Hepatocyte (in vitro differentiated cells): Measurements from ENCODE around the gene ULK1. TPM values are rescaled to one million over a fixed set of nuclear protein-coding genes. Genes with fewer than 3 reads are reported as not detected.

Experiments used
- DNase-seq: peaks from one replicate; pipeline ENCODE4 v3.0.0-alpha.2; 2016; ENCODE audit warnings: low spot score
- H2AFZ ChIP-seq: fragments of 200-600 bp; sonication (generic); 2 replicates; pipeline ENCODE4 v1.6.0; 2016; ENCODE audit warnings: antibody characterized with exemption, mild to moderate bottlenecking
- H3K27ac ChIP-seq: fragments of 200-600 bp; sonication (generic); 2 replicates; pipeline ENCODE4 v1.5.1; 2016; ENCODE audit warnings: mild to moderate bottlenecking
- H3K27me3 ChIP-seq: fragments of 200-600 bp; sonication (generic); 2 replicates; pipeline ENCODE4 v1.6.1; 2016
- H3K36me3 ChIP-seq: fragments of 200-600 bp; sonication (generic); replicated peaks from 2 replicates; pipeline ENCODE4 v1.5.1; 2016; ENCODE audit warnings: low read depth; ENCODE audit not compliant: insufficient read depth
- H3K4me1 ChIP-seq: fragments of 200-600 bp; sonication (generic); 2 replicates; pipeline ENCODE4 v1.5.1; 2016; ENCODE audit warnings: mild to moderate bottlenecking, moderate library complexity; ENCODE audit not compliant: insufficient read depth
- H3K4me2 ChIP-seq: fragments of 200-600 bp; sonication (generic); 2 replicates; pipeline ENCODE4 v1.6.0; 2016
- H3K4me3 ChIP-seq: fragments of 200-600 bp; sonication (generic); 2 replicates; pipeline ENCODE4 v1.5.1; 2016; ENCODE audit warnings: mild to moderate bottlenecking
- H3K79me2 ChIP-seq: fragments of 200-600 bp; sonication (generic); 2 replicates; pipeline ENCODE4 v1.6.0; 2017; ENCODE audit warnings: mild to moderate bottlenecking
- H3K9me2 ChIP-seq: fragments of 200-600 bp; sonication (generic); replicated peaks from 2 replicates; pipeline ENCODE4 v1.6.0; 2017; ENCODE audit warnings: mild to moderate bottlenecking; ENCODE audit not compliant: insufficient read depth
- H3K9me3 ChIP-seq: fragments of 200-600 bp; sonication (generic); 2 replicates; pipeline ENCODE4 v1.5.1; 2016; ENCODE audit warnings: low read depth, mild to moderate bottlenecking
- H4K20me1 ChIP-seq: fragments of 200-600 bp; sonication (generic); 2 replicates; pipeline ENCODE4 v1.6.0; 2016; ENCODE audit warnings: mild to moderate bottlenecking; ENCODE audit not compliant: insufficient read depth, poor library complexity, severe bottlenecking
- EZH2 ChIP-seq: fragments of 200-600 bp; sonication (generic); IDR thresholded peaks from 2 replicates; pipeline ENCODE4 v1.6.1; 2016; ENCODE audit warnings: antibody characterized with exemption, mild to moderate bottlenecking, borderline replicate concordance
- EZH2phosphoT487 ChIP-seq: fragments of 200-600 bp; sonication (generic); IDR thresholded peaks from one replicate; pipeline ENCODE4 v1.6.1; 2018; ENCODE audit warnings: antibody characterized with exemption, mild to moderate bottlenecking, low read depth, moderate library complexity; ENCODE audit not compliant: unreplicated experiment, severe bottlenecking
- WGBS: methylation state at CpG from one replicate; pipeline ENCODE4 v1.1.6; 2016; ENCODE audit warnings: low lambda C conversion rate; ENCODE audit errors: missing lambda C conversion rate; 5-methylcytosine and 5-hydroxymethylcytosine counted together
- polyA plus RNA-seq: library from polyadenylated mRNA; unstranded; fragments of >200 nt; fragmentation: Nextera tagmentation; extraction: Ambion mirVana; gene quantifications from 2 replicates; pipeline ENCODE4 v1.2.1, GENCODE V29; 2016
- total RNA-seq: library from RNA; depleted of rRNA; stranded (reverse); fragments of >200 nt; gene quantifications from 2 replicates; pipeline ENCODE4 v1.2.3, GENCODE V29; 2014
- TF ChIP-seq, protein P1 (sequence below): fragments of 200-600 bp; sonication (generic); IDR thresholded peaks from 2 replicates; pipeline ENCODE4 v1.5.1; 2016; ENCODE audit warnings: antibody characterized with exemption, mild to moderate bottlenecking; ENCODE audit not compliant: poor library complexity

Gene ULK1
- total and polyA plus RNA-seq, 2 experiments from 2014 or later = 9.4 to 11.0 TPM

- H3K4me2 ChIP-seq = no peak overlapping the region
Observed at GRCh38 chr12:131907379-131908091, 13.1 kb downstream of the ULK1 start.

DNA sequence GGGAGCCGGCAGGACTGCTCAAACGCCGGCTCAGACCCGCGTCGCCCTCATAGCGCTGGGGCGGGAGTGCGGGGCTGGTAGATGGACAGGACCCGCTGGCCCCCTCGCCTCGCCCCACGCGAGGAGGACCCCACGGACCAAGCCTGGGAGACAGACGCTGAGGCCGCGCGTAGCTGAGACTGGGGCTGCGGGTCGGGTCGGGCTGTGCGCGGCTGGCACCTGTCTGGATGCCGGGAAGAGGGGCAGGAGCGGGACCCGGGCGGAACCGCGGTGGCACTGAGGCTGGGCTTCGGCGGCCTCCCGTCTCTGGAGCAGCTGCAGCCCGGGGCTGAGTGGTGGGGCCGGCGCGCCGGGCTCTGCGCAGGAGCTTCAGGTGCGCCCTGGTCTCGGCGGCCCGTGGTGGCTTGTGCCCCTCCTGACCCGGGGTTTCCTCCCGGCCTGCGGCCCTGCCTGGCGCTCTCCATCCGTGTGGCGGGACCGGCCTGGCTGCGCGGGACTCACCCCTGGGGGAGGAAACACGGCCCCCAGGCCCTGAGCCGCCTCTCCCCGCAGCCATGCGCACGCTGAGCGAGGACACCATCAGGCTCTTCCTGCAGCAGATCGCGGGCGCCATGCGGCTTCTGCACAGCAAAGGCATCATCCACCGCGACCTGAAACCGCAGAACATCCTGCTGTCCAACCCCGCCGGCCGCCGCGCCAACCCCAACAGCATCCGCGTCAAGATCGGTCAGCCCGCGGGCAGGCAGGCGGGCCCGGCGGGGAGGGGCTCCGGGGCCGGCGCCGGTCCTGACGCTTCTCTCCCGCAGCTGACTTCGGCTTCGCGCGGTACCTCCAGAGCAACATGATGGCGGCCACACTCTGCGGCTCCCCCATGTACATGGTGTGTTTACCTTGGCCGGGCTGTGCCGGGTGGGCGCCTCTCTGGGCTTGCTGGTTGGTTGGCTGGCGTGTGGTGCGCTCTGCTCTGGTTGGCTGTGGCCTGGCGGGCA, 14.0 kb downstream of the ULK1 start:
- no peak for DNase-seq
- Histone ChIP-seq H3K79me2 (peaks cover 16% of the 10 kb centered on the region), H3K4me1 (no peaks in the 10 kb centered on the region), H3K36me3 (no peaks in the 10 kb centered on the region), H3K27ac (no peak overlapping the region), H3K27me3 (no peaks in the 10 kb centered on the region), H3K9me3 (no peaks in the 10 kb centered on the region), H3K4me3 (no peak overlapping the region), H2AFZ (no peak overlapping the region), H4K20me1 (peaks cover 35% of the 10 kb centered on the region), H3K4me2 (no peak overlapping the region), H3K9me2 (no peaks in the 10 kb centered on the region)
- TF ChIP-seq, protein P1, sequence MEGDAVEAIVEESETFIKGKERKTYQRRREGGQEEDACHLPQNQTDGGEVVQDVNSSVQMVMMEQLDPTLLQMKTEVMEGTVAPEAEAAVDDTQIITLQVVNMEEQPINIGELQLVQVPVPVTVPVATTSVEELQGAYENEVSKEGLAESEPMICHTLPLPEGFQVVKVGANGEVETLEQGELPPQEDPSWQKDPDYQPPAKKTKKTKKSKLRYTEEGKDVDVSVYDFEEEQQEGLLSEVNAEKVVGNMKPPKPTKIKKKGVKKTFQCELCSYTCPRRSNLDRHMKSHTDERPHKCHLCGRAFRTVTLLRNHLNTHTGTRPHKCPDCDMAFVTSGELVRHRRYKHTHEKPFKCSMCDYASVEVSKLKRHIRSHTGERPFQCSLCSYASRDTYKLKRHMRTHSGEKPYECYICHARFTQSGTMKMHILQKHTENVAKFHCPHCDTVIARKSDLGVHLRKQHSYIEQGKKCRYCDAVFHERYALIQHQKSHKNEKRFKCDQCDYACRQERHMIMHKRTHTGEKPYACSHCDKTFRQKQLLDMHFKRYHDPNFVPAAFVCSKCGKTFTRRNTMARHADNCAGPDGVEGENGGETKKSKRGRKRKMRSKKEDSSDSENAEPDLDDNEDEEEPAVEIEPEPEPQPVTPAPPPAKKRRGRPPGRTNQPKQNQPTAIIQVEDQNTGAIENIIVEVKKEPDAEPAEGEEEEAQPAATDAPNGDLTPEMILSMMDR = no peak
- no peak for TF ChIP-seq EZH2
- TF ChIP-seq EZH2phosphoT487 = no peak
- WGBS = 99% methylated on average over 65 of the region's 96 CpGs

More at GRCh38 chr12:131907379-131908091, 13.1 kb downstream of the ULK1 start:
- DNase-seq = no peak
- Histone ChIP-seq H3K4me3 (no peak overlapping the region), H2AFZ (no peak overlapping the region), H3K9me2 (no peaks in the 10 kb centered on the region), H3K4me1 (no peaks in the 10 kb centered on the region), H3K36me3 (no peaks in the 10 kb centered on the region), H3K79me2 (peaks cover 25% of the 10 kb centered on the region), H3K27ac (no peak overlapping the region), H3K27me3 (no peaks in the 10 kb centered on the region), H3K9me3 (no peaks in the 10 kb centered on the region), H4K20me1 (peaks cover 42% of the 10 kb centered on the region)
- no peak for TF ChIP-seq EZH2phosphoT487
- TF ChIP-seq EZH2 = no peak
- TF ChIP-seq, protein P1 = no peak
- 97% methylated on average over 12 of the region's 31 CpGs for WGBS

DNA sequence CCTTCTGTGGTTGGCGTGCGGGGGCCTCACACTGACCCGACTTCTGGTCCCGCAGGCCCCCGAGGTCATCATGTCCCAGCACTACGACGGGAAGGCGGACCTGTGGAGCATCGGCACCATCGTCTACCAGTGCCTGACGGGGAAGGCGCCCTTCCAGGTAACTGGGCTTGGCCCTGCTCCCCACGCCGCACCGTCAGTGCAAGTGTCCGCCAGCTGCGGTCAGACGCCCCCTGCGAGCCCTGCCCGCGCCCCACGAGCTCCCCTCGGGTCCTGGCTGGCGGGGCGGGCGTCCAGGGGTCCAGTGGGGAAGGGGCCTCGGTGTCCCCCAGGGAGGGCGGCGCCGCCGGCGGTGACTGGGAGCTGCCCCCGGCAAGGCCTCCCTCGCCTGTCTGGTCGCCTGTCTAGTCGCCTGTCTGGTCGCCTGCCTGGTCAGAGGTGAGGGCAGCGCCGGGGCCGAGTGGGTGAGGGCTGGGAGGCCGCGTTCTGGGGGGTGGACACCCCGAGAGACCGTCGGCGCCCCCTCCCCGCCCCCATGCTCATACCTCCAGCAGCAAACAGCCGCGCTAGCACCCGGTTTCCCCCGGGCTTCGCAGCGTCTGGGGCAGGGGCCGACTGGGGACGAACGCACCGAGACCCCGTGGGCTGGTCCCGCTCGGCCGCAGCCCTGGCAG, 14.8 kb downstream of the ULK1 start:
- H3K9me2 ChIP-seq = no peaks in the 10 kb centered on the region
- TF ChIP-seq EZH2 = no peak
- TF ChIP-seq, protein P1 = no peak
- peaks cover 27% of the 10 kb centered on the region for H4K20me1 ChIP-seq
- no peaks in the 10 kb centered on the region for H3K4me1 ChIP-seq
- DNase-seq = no peak
- H2AFZ ChIP-seq = no peak overlapping the region
- H3K79me2 ChIP-seq = peaks cover 8% of the 10 kb centered on the region
- H3K27ac ChIP-seq = no peak overlapping the region
- 98% methylated on average over 20 of the region's 61 CpGs for WGBS
- H3K4me2 ChIP-seq = no peak overlapping the region
- H3K27me3 ChIP-seq = no peaks in the 10 kb centered on the region
- no peaks in the 10 kb centered on the region for H3K9me3 ChIP-seq
- no peak overlapping the region for H3K4me3 ChIP-seq
- H3K36me3 ChIP-seq = no peaks in the 10 kb centered on the region
